AG20443 (cell line): ENCODE measurements around the gene TCF7L2.

Source experiments
- DNase-seq: peaks from one replicate; pipeline ENCODE4 v3.0.0; 2012; ENCODE audit warnings: low spot score, mixed read lengths

The TCF7L2 gene

GRCh38 chr10:113125612-113126011 is 175.6 kb downstream of the TCF7L2 start:
- no peak for DNase-seq

GRCh38 chr10:113126229-113127201 is 176.5 kb downstream of the TCF7L2 start:
- peak; percentile 90 for DNase-seq

GRCh38 chr10:113127261-113127900 is 177.3 kb downstream of the TCF7L2 start:
- DNase-seq: no peak

- no peak for DNase-seq
These were observed 177.8 kb downstream of the TCF7L2 start for GRCh38 chr10:113127901-113128283.

- DNase-seq: no peak
These were observed 178.5 kb downstream of the TCF7L2 start for GRCh38 chr10:113128450-113129070.

- no peak for DNase-seq
These were observed 179.1 kb downstream of the TCF7L2 start for GRCh38 chr10:113129117-113129516.

GRCh38 chr10:113130014-113130641 is 180.1 kb downstream of the TCF7L2 start:
- no peak for DNase-seq

GRCh38 chr10:113131613-113132261 is 181.7 kb downstream of the TCF7L2 start:
- DNase-seq: peak; percentile 80

GRCh38 chr10:113132591-113133121 is 182.6 kb downstream of the TCF7L2 start:
- DNase-seq: peak; percentile 76

- DNase-seq: peak; percentile 64
These were observed 183.6 kb downstream of the TCF7L2 start for GRCh38 chr10:113133497-113134115.

GRCh38 chr10:113135025-113135424 is 185.0 kb downstream of the TCF7L2 start:
- DNase-seq: no peak

- no peak for DNase-seq
These were observed 188.1 kb downstream of the TCF7L2 start for GRCh38 chr10:113137941-113138685.

- no peak for DNase-seq
These were observed 189.0 kb downstream of the TCF7L2 start for GRCh38 chr10:113138937-113139585.

- peak; percentile 46 for DNase-seq
These were observed 189.7 kb downstream of the TCF7L2 start for GRCh38 chr10:113139699-113140098.

- DNase-seq: no peak
These were observed 190.3 kb downstream of the TCF7L2 start for GRCh38 chr10:113140143-113141011.

GRCh38 chr10:113142601-113143362 is 192.7 kb downstream of the TCF7L2 start:
- no peak for DNase-seq

- no peak for DNase-seq
These were observed 194.5 kb downstream of the TCF7L2 start for GRCh38 chr10:113144576-113144975.
